Activated naive CD4-positive, alpha-beta T cell treated with anti-CD3 and anti-CD28 coated beads, Interleukin-2, amount 50 U/mL, for 24 hours (primary cell): ENCODE measurements around the gene NOP16.

Source experiments
- H3K27ac Mint-ChIP-seq: one replicate; pipeline ENCODE4 v1.8.0; 2021; ENCODE audit warnings: mild to moderate bottlenecking, mixed read lengths
- H3K27me3 Mint-ChIP-seq: one replicate; pipeline ENCODE4 v1.8.0; 2021; ENCODE audit warnings: mixed read lengths
- H3K36me3 Mint-ChIP-seq: one replicate; pipeline ENCODE4 v1.8.0; 2021; ENCODE audit warnings: mixed read lengths
- H3K4me1 Mint-ChIP-seq: one replicate; pipeline ENCODE4 v1.8.0; 2021; ENCODE audit warnings: mixed read lengths
- H3K4me3 Mint-ChIP-seq: one replicate; pipeline ENCODE4 v1.8.0; 2021; ENCODE audit warnings: mild to moderate bottlenecking, mixed read lengths
- H3K9me3 Mint-ChIP-seq: one replicate; pipeline ENCODE4 v1.8.0; 2021; ENCODE audit warnings: mixed read lengths

NOP16 gene

GRCh38 chr5:176388444-176389134 is at the start of gene NOP16, which contains the start of gene HIGD2A:
TSS of gene NOP16 (minus strand) at chr5:176388598. CDS start at chr5:176388539, 59 bp downstream.
TSS of gene HIGD2A (plus strand) at chr5:176388751. CDS start at chr5:176388820, 69 bp downstream.
- peak within 1 kb of the TSS; percentile 100 for H3K4me3 Mint-ChIP-seq
- peaks cover 32% of the 10 kb centered on the region for H3K4me1 Mint-ChIP-seq
- peak within 1 kb of the TSS; percentile 100 for H3K27ac Mint-ChIP-seq
- H3K36me3 Mint-ChIP-seq = peaks cover 27% of the 10 kb centered on the region
- no peaks in the 10 kb centered on the region for H3K9me3 Mint-ChIP-seq
- no peaks in the 10 kb centered on the region for H3K27me3 Mint-ChIP-seq

GRCh38 chr5:176436656-176437055 is 48.3 kb upstream of the NOP16 start:
- no peaks in the 10 kb centered on the region for H3K27me3 Mint-ChIP-seq
- no peaks in the 10 kb centered on the region for H3K9me3 Mint-ChIP-seq
- H3K36me3 Mint-ChIP-seq = no peaks in the 10 kb centered on the region
- H3K4me3 Mint-ChIP-seq = peak overlapping the region; percentile 61
- H3K27ac Mint-ChIP-seq = peak overlapping the region; percentile 65
- peaks cover 10% of the 10 kb centered on the region for H3K4me1 Mint-ChIP-seq

- Mint-ChIP-seq H3K36me3 (no peaks in the 10 kb centered on the region), H3K27me3 (no peaks in the 10 kb centered on the region), H3K27ac (peak overlapping the region; percentile 63), H3K4me1 (peaks cover 10% of the 10 kb centered on the region), H3K9me3 (no peaks in the 10 kb centered on the region), H3K4me3 (no peak overlapping the region)
Observed at GRCh38 chr5:176432707-176433106, 44.3 kb upstream of the NOP16 start.

- Mint-ChIP-seq H3K36me3 (no peaks in the 10 kb centered on the region), H3K9me3 (no peaks in the 10 kb centered on the region), H3K4me3 (no peak overlapping the region), H3K27ac (no peak overlapping the region), H3K27me3 (no peaks in the 10 kb centered on the region), H3K4me1 (no peaks in the 10 kb centered on the region)
Observed at GRCh38 chr5:176429972-176430371, 41.6 kb upstream of the NOP16 start.

- H3K4me1 Mint-ChIP-seq = no peaks in the 10 kb centered on the region
- no peak overlapping the region for H3K27ac Mint-ChIP-seq
- no peaks in the 10 kb centered on the region for H3K36me3 Mint-ChIP-seq
- H3K9me3 Mint-ChIP-seq = no peaks in the 10 kb centered on the region
- no peak overlapping the region for H3K4me3 Mint-ChIP-seq
- no peaks in the 10 kb centered on the region for H3K27me3 Mint-ChIP-seq
Observed at GRCh38 chr5:176427971-176428370, 39.6 kb upstream of the NOP16 start.

GRCh38 chr5:176426876-176427275 is 38.5 kb upstream of the NOP16 start:
- H3K9me3 Mint-ChIP-seq = no peaks in the 10 kb centered on the region
- no peak overlapping the region for H3K27ac Mint-ChIP-seq
- no peaks in the 10 kb centered on the region for H3K4me1 Mint-ChIP-seq
- peaks cover 2% of the 10 kb centered on the region for H3K27me3 Mint-ChIP-seq
- no peaks in the 10 kb centered on the region for H3K36me3 Mint-ChIP-seq
- H3K4me3 Mint-ChIP-seq = no peak overlapping the region

GRCh38 chr5:176425791-176426190 is 37.4 kb upstream of the NOP16 start:
- no peaks in the 10 kb centered on the region for H3K9me3 Mint-ChIP-seq
- H3K27ac Mint-ChIP-seq = no peak overlapping the region
- no peaks in the 10 kb centered on the region for H3K4me1 Mint-ChIP-seq
- H3K36me3 Mint-ChIP-seq = peaks cover 2% of the 10 kb centered on the region
- H3K27me3 Mint-ChIP-seq = peaks cover 2% of the 10 kb centered on the region
- no peak overlapping the region for H3K4me3 Mint-ChIP-seq

GRCh38 chr5:176425138-176425537 is 36.7 kb upstream of the NOP16 start:
- H3K4me1 Mint-ChIP-seq = no peaks in the 10 kb centered on the region
- H3K9me3 Mint-ChIP-seq = no peaks in the 10 kb centered on the region
- peaks cover 2% of the 10 kb centered on the region for H3K27me3 Mint-ChIP-seq
- H3K27ac Mint-ChIP-seq = no peak overlapping the region
- H3K36me3 Mint-ChIP-seq = peaks cover 2% of the 10 kb centered on the region
- no peak overlapping the region for H3K4me3 Mint-ChIP-seq

GRCh38 chr5:176424181-176424580 is 35.8 kb upstream of the NOP16 start:
- H3K27me3 Mint-ChIP-seq = peaks cover 2% of the 10 kb centered on the region
- no peaks in the 10 kb centered on the region for H3K4me1 Mint-ChIP-seq
- H3K9me3 Mint-ChIP-seq = no peaks in the 10 kb centered on the region
- no peak overlapping the region for H3K27ac Mint-ChIP-seq
- H3K4me3 Mint-ChIP-seq = no peak overlapping the region
- H3K36me3 Mint-ChIP-seq = peaks cover 2% of the 10 kb centered on the region

- Mint-ChIP-seq H3K27ac (no peak overlapping the region), H3K4me1 (peaks cover 11% of the 10 kb centered on the region), H3K4me3 (no peak overlapping the region), H3K27me3 (peaks cover 2% of the 10 kb centered on the region), H3K36me3 (peaks cover 2% of the 10 kb centered on the region), H3K9me3 (no peaks in the 10 kb centered on the region)
Observed at GRCh38 chr5:176420972-176421544, 32.7 kb upstream of the NOP16 start.

GRCh38 chr5:176420086-176420485 is 31.7 kb upstream of the NOP16 start:
- Mint-ChIP-seq H3K9me3 (no peaks in the 10 kb centered on the region), H3K4me3 (no peak overlapping the region), H3K36me3 (peaks cover 2% of the 10 kb centered on the region), H3K27me3 (peaks cover 2% of the 10 kb centered on the region), H3K4me1 (peaks cover 17% of the 10 kb centered on the region), H3K27ac (no peak overlapping the region)

- H3K27ac Mint-ChIP-seq = no peak overlapping the region
- peaks cover 2% of the 10 kb centered on the region for H3K27me3 Mint-ChIP-seq
- no peak overlapping the region for H3K4me3 Mint-ChIP-seq
- H3K9me3 Mint-ChIP-seq = no peaks in the 10 kb centered on the region
- H3K4me1 Mint-ChIP-seq = peaks cover 34% of the 10 kb centered on the region
- H3K36me3 Mint-ChIP-seq = peaks cover 2% of the 10 kb centered on the region
Observed at GRCh38 chr5:176418251-176418650, 29.9 kb upstream of the NOP16 start.

- Mint-ChIP-seq H3K36me3 (peaks cover 2% of the 10 kb centered on the region), H3K4me3 (peak overlapping the region; percentile 66), H3K9me3 (no peaks in the 10 kb centered on the region), H3K27ac (peak overlapping the region; percentile 46), H3K4me1 (peaks cover 42% of the 10 kb centered on the region), H3K27me3 (no peaks in the 10 kb centered on the region)
Observed at GRCh38 chr5:176416965-176417364, 28.6 kb upstream of the NOP16 start.

GRCh38 chr5:176415952-176416924 is 27.8 kb upstream of the NOP16 start, which contains the start of gene CLTB:
TSS of gene CLTB (minus strand) at chr5:176416539. CDS start at chr5:176416363, 176 bp downstream.
- Mint-ChIP-seq H3K4me3 (peak within 1 kb of the TSS; percentile 91), H3K9me3 (no peaks in the 10 kb centered on the region), H3K36me3 (peaks cover 2% of the 10 kb centered on the region), H3K27me3 (no peaks in the 10 kb centered on the region), H3K4me1 (peaks cover 48% of the 10 kb centered on the region), H3K27ac (peak within 1 kb of the TSS; percentile 55)

- H3K27ac Mint-ChIP-seq = peak overlapping the region; percentile 55
- H3K9me3 Mint-ChIP-seq = no peaks in the 10 kb centered on the region
- H3K4me3 Mint-ChIP-seq = peak overlapping the region; percentile 91
- H3K36me3 Mint-ChIP-seq = peaks cover 2% of the 10 kb centered on the region
- H3K4me1 Mint-ChIP-seq = peaks cover 52% of the 10 kb centered on the region
- no peaks in the 10 kb centered on the region for H3K27me3 Mint-ChIP-seq
Observed at GRCh38 chr5:176415240-176415951, 27.0 kb upstream of the NOP16 start.
